HCT116 (cell line): ENCODE results near the gene SLC38A9.

Source experiments
- EZH2 ChIP-seq: fragments of 200-600 bp; sonication (generic); IDR thresholded peaks from 2 replicates; pipeline ENCODE4 v1.6.1; 2017; ENCODE audit warnings: antibody characterized with exemption, mixed run types
- FOSL1 ChIP-seq: IDR thresholded peaks from 2 replicates; pipeline ENCODE4 v1.6.1; 2012; ENCODE audit warnings: low read depth
- POLR2AphosphoS5 ChIP-seq: IDR thresholded peaks from 2 replicates; pipeline ENCODE4 v1.6.1; 2011; ENCODE audit warnings: mild to moderate bottlenecking, low read depth, low read length, moderate library complexity
- TF ChIP-seq, protein P1 (sequence below), 3 experiments: fragments of 200-600 bp in 1 of 3; sonication (generic) in 1 of 3; IDR thresholded peaks in 2 of 3; conservative IDR thresholded peaks in 1 of 3; 2 replicates each; pipeline ENCODE4 v1.5.1; 2012 to 2017; ENCODE audit warnings: low read depth in 2 of 3, low read length in 2 of 3, antibody characterized with exemption in 1 of 3, borderline replicate concordance in 1 of 3, control low read depth in 1 of 3, mild to moderate bottlenecking in 1 of 3, mixed read lengths in 1 of 3, mixed run types in 1 of 3, moderate library complexity in 1 of 3; ENCODE audit not compliant: insufficient read depth in 1 of 3
- TF ChIP-seq, protein P2 (sequence below): IDR thresholded peaks from 2 replicates; pipeline ENCODE4 v1.6.1; 2011; ENCODE audit warnings: mild to moderate bottlenecking, low read length, moderate library complexity; ENCODE audit not compliant: insufficient replicate concordance; ENCODE audit errors: extremely low read depth
- TF ChIP-seq, protein P3 (sequence below): IDR thresholded peaks from 2 replicates; pipeline ENCODE4 v1.6.1; 2012; ENCODE audit warnings: low read depth
- TF ChIP-seq, protein P4 (sequence below): IDR thresholded peaks from 2 replicates; pipeline ENCODE4 v1.6.1; 2012

DNA sequence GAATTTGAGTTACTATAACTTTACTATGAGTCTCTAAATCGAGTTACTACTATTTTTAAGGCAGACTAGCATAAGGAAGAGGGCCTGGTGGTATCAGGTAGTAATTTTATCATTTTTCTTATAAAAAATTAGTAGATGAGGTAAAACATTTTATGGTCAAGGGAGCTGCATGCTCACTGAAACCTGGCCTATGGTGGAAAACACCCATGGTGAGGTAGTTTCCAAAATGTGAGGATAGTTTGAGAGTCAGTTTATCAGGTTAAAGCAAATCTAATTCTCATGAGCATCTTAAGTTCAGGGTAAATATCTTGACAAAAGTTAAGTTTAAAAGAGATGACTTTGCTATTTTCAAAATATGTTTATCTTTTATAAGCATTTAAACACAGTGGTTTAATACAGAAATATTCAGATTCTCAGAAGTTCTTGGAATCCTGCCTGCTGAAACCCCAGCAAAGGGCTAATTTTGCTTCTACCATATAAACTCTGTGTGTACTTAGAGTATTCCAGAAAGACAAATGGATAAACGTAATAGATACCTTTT lies 35.7 kb upstream of the SLC38A9 start:
- TF ChIP-seq, protein P1, sequence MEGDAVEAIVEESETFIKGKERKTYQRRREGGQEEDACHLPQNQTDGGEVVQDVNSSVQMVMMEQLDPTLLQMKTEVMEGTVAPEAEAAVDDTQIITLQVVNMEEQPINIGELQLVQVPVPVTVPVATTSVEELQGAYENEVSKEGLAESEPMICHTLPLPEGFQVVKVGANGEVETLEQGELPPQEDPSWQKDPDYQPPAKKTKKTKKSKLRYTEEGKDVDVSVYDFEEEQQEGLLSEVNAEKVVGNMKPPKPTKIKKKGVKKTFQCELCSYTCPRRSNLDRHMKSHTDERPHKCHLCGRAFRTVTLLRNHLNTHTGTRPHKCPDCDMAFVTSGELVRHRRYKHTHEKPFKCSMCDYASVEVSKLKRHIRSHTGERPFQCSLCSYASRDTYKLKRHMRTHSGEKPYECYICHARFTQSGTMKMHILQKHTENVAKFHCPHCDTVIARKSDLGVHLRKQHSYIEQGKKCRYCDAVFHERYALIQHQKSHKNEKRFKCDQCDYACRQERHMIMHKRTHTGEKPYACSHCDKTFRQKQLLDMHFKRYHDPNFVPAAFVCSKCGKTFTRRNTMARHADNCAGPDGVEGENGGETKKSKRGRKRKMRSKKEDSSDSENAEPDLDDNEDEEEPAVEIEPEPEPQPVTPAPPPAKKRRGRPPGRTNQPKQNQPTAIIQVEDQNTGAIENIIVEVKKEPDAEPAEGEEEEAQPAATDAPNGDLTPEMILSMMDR (IDR thresholded peaks at IDR 0.05 in 2 of 3, conservative IDR thresholded peaks at IDR 0.05 in 1 of 3; ENCODE audit: borderline replicate concordance in 1 of 3, insufficient read depth in 1 of 3, low read depth in 2 of 3, low read length in 2 of 3), result no peak
- TF ChIP-seq FOSL1 (no peak), POLR2AphosphoS5 (no peak), EZH2 (no peak)
- TF ChIP-seq, protein P2, sequence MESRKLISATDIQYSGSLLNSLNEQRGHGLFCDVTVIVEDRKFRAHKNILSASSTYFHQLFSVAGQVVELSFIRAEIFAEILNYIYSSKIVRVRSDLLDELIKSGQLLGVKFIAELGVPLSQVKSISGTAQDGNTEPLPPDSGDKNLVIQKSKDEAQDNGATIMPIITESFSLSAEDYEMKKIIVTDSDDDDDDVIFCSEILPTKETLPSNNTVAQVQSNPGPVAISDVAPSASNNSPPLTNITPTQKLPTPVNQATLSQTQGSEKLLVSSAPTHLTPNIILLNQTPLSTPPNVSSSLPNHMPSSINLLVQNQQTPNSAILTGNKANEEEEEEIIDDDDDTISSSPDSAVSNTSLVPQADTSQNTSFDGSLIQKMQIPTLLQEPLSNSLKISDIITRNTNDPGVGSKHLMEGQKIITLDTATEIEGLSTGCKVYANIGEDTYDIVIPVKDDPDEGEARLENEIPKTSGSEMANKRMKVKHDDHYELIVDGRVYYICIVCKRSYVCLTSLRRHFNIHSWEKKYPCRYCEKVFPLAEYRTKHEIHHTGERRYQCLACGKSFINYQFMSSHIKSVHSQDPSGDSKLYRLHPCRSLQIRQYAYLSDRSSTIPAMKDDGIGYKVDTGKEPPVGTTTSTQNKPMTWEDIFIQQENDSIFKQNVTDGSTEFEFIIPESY, result no peak
- TF ChIP-seq, protein P3, sequence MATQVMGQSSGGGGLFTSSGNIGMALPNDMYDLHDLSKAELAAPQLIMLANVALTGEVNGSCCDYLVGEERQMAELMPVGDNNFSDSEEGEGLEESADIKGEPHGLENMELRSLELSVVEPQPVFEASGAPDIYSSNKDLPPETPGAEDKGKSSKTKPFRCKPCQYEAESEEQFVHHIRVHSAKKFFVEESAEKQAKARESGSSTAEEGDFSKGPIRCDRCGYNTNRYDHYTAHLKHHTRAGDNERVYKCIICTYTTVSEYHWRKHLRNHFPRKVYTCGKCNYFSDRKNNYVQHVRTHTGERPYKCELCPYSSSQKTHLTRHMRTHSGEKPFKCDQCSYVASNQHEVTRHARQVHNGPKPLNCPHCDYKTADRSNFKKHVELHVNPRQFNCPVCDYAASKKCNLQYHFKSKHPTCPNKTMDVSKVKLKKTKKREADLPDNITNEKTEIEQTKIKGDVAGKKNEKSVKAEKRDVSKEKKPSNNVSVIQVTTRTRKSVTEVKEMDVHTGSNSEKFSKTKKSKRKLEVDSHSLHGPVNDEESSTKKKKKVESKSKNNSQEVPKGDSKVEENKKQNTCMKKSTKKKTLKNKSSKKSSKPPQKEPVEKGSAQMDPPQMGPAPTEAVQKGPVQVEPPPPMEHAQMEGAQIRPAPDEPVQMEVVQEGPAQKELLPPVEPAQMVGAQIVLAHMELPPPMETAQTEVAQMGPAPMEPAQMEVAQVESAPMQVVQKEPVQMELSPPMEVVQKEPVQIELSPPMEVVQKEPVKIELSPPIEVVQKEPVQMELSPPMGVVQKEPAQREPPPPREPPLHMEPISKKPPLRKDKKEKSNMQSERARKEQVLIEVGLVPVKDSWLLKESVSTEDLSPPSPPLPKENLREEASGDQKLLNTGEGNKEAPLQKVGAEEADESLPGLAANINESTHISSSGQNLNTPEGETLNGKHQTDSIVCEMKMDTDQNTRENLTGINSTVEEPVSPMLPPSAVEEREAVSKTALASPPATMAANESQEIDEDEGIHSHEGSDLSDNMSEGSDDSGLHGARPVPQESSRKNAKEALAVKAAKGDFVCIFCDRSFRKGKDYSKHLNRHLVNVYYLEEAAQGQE, result no peak
- TF ChIP-seq, protein P4, sequence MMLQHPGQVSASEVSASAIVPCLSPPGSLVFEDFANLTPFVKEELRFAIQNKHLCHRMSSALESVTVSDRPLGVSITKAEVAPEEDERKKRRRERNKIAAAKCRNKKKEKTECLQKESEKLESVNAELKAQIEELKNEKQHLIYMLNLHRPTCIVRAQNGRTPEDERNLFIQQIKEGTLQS, result no peak
